Measurements from ENCODE around the gene PBX4. TPM values are rescaled to one million over a fixed set of nuclear protein-coding genes. Genes with fewer than 3 reads are reported as not detected.

Gene PBX4
- total and polyA plus RNA-seq, 2 experiments from 2014 or later: 2.6 to 4.1 TPM

- no peaks in the 10 kb centered on the region; the same call in 2 of the 3 replicates for H3K36me3 Mint-ChIP-seq (ENCODE audit: low read depth)
- Histone ChIP-seq H3K36me3 (ENCODE audit: insufficient read depth) (no peaks in the 10 kb centered on the region), H3K79me2 (replicated peaks; ENCODE audit: insufficient read depth) (no peaks in the 10 kb centered on the region), H2AFZ (no peak overlapping the region), H3K27ac (ENCODE audit: low read depth) (no peak overlapping the region), H3K4me1 (ENCODE audit: insufficient read depth) (peaks cover 5% of the 10 kb centered on the region; the same call in 1 of the 2 replicates), H3F3A (replicated peaks; ENCODE audit: low read depth) (0 out of 2 replicates have a peak, but pooled peaks cover 8% of the 10 kb centered on the region), H3K4me3 (no peak overlapping the region), H3K4me2 (no peak overlapping the region), H3K9me2 (ENCODE audit: insufficient read depth) (no peaks in the 10 kb centered on the region), H4K20me1 (replicated peaks; ENCODE audit: insufficient read depth) (0 out of 2 replicates have a peak, but pooled peaks cover 5% of the 10 kb centered on the region), H3K27me3 (ENCODE audit: insufficient read depth) (peaks cover 25% of the 10 kb centered on the region)
- DNase-seq (ENCODE audit: low spot score) (no peak), ATAC-seq (no peak)
- no peak overlapping the region for H3K27ac Mint-ChIP-seq
- no peaks in the 10 kb centered on the region for H3K9me3 Mint-ChIP-seq
- H3K4me3 Mint-ChIP-seq: no peak overlapping the region
- TF ChIP-seq NANOG (IDR thresholded peaks at IDR 0.05; ENCODE audit: borderline replicate concordance) (no peak), ZNF462 (CRISPR knock-in tag; IDR thresholded peaks at IDR 0.05) (no peak), POLR2AphosphoS5 (IDR thresholded peaks at IDR 0.05; ENCODE audit: low read depth) (no peak), ZNF331 (CRISPR knock-in tag; IDR thresholded peaks at IDR 0.05; ENCODE audit: low read depth) (no peak), EZH2phosphoT487 (IDR thresholded peaks at IDR 0.05; ENCODE audit: unreplicated experiment) (no peak), ZNF114 (CRISPR knock-in tag; IDR thresholded peaks at IDR 0.05) (no peak), CTCF (conservative IDR thresholded peaks at IDR 0.05; ENCODE audit: low read depth in 2 of 2) (no peak), STAT1 (IDR thresholded peaks at IDR 0.05; ENCODE audit: unreplicated experiment) (no peak), CREB1 (CRISPR knock-in tag; IDR thresholded peaks at IDR 0.05; ENCODE audit: low read depth) (no peak), EZH2 (IDR thresholded peaks at IDR 0.05; ENCODE audit: low read depth, unreplicated experiment) (no peak), REST (IDR thresholded peaks at IDR 0.05; ENCODE audit: unreplicated experiment) (no peak), ETS1 (IDR thresholded peaks at IDR 0.05) (no peak), JUNB (IDR thresholded peaks at IDR 0.05; ENCODE audit: unreplicated experiment) (no peak)
- H3K27me3 Mint-ChIP-seq (ENCODE audit: insufficient read depth, low read depth, poor library complexity): peaks cover 15% of the 10 kb centered on the region
- peaks cover 8% of the 10 kb centered on the region; the same call in 2 of the 3 replicates for H3K4me1 Mint-ChIP-seq
These were observed 75.4 kb downstream of the PBX4 start for GRCh38 chr19:19543101-19543500.

Measured in GM23338 (cell line).